Measurements from ENCODE around the gene CCDC61. TPM values are rescaled to one million over a fixed set of nuclear protein-coding genes. Genes with fewer than 3 reads are reported as not detected.

CCDC61 gene
- total RNA-seq, 1 donor from 2014 or later: 11.1 TPM

DNA sequence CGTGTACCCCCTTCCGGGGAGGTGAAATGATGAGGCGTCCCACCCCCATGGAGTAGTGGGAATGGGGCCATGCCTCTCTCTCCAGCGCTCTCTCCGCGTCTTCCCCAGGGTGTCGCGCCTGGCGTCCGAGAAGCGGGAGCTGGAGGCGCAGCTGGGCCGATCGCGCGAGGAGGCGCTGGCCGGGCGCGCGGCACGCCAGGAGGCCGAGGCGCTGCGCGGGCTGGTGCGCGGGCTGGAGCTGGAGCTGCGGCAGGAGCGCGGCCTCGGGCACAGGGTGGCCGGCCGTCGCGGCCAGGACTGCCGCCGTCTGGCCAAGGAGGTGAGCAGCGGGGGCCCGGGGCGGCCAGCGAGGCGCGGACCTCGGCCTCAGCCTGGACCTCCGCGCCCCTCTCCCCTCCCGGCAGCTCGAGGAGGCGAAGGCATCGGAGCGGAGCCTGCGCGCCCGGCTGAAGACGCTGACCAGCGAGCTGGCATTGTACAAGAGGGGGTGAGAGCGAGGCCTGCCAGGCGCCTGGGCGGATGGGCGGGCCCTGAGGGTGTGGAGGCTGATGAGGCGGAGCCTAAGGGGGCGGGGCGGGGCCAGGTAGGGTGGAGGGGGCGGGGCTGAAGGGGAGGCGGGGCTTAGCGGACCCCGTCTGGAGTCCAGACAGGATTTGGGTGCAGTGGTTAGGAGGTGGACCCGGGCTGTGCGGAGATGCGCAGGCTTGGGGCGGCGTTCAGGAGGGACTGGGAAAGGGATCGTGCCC, 19.8 kb downstream of the CCDC61 start:
- DNase-seq (ENCODE audit: low spot score) (peak; percentile 71), ATAC-seq (peak; percentile 66)

- DNase-seq (ENCODE audit: low spot score): no peak
Observed at GRCh38 chr19:46015687-46016425, 20.6 kb downstream of the CCDC61 start.

DNA sequence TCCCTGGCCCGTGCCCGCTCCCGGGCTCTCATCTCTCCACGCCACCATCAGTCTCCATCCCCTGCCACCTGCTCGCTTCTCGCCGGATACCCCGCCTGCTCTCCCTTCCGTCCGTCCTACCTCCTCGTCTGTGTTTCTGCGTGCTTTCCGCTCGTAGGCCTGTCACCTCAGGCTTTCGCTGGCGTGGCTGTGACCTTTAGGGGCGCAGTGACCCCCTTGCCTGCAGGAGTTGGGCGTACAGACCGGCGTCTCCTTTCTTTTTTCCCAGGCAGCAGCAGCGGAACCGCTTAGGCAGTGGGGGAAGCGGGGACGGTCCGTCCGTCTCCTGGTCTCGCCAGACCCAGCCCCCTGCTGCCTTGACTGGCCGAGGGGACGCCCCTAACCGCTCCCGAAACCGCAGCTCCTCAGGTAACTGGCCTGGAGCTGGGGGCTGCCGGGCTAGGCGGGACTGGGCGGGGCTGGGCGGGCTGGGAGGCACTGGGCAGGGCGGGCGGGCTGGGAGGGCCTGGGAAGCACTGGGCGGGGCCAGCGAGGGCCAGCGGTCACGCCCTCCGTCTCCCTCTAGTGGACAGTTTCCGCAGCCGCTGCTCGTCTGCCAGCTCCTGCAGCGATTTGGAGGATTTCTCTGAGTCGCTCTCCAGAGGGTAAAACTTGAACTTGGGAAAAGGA, 21.3 kb downstream of the CCDC61 start:
- ATAC-seq: peak; percentile 90

More at GRCh38 chr19:46015687-46016425, 20.6 kb downstream of the CCDC61 start:
- peak; percentile 12 for ATAC-seq

GRCh38 chr19:46017095-46017429, 21.8 kb downstream of the CCDC61 start:
- no peak for DNase-seq (ENCODE audit: low spot score)
- no peak for ATAC-seq

More for the DNA sequence above, 21.3 kb downstream of the CCDC61 start:
- peak; percentile 85 for DNase-seq (ENCODE audit: low spot score)

GRCh38 chr19:46017874-46018675, 22.8 kb downstream of the CCDC61 start:
- DNase-seq (ENCODE audit: low spot score): no peak
- no peak for ATAC-seq

GRCh38 chr19:46018729-46019251, 23.5 kb downstream of the CCDC61 start:
- no peak for DNase-seq (ENCODE audit: low spot score)
- no peak for ATAC-seq

DNA sequence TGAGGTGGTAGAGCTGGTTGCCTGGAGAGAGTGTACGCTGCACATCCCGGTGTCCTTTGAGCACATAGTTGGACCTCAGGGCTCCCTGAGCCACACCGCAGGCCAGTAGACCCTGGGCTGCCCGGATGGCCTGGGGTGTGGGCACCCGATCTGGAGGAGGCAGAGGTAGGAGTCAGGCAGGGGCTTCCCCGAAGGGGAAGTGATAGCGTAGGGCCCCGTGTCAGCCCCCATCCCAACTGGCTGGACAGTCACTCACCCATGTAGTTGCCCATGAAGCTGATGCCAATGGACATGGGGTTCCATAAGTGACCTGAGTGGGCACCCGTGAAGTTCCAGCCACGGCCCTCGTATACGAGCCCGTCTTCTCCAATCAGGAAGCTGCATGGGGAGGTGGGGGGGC, 24.0 kb downstream of the CCDC61 start:
- DNase-seq (ENCODE audit: low spot score) (no peak), ATAC-seq (no peak)

GRCh38 chr19:46020819-46021125, 25.5 kb downstream of the CCDC61 start:
- no peak for ATAC-seq
- DNase-seq (ENCODE audit: low spot score): no peak

DNA sequence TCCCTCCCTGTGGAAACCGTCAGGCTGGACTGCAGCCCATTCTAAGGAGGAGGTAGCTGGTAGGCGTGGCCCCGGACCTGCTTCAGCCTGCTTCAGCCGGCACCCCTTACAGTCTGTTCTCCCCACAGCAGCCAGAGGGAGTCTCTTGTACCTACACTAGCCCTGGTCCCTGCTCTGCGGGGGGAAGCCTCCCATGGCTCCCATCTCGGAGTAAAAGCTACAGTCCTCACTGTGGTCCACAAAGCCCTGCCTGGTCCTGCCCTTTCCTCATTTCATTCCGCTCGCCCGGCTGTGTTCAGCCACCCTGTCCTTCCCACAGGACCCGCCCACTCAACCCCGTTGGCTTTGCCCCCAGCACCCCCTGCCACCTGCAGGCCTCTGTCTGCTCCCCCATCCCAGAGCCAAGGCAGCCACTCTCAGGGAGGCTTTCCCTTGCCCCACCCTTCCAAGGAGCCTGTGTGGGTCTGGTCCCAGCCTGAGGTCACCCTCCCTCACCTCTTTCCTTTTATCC, 26.3 kb downstream of the CCDC61 start:
- no peak for DNase-seq (ENCODE audit: low spot score)
- no peak for ATAC-seq

DNA sequence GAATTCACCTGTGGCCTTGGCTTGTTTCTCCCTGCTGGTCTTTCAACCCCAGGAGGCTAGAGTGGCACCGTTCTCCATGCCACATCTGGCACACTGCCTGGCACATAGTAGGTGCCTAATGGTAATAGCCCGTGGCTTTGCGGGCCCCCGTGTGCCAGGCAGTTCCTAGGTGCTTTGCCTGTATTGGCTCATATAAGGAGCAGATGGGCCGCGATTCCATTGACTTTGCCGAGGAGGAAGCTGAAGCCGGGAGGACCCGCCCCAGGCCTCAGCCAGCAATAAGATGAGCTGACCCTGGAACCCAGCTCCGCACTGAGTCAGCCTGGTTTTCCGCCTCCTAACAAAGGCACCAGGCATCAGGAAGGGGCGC, 26.8 kb downstream of the CCDC61 start:
- ATAC-seq (no peak), DNase-seq (ENCODE audit: low spot score) (no peak)

DNA sequence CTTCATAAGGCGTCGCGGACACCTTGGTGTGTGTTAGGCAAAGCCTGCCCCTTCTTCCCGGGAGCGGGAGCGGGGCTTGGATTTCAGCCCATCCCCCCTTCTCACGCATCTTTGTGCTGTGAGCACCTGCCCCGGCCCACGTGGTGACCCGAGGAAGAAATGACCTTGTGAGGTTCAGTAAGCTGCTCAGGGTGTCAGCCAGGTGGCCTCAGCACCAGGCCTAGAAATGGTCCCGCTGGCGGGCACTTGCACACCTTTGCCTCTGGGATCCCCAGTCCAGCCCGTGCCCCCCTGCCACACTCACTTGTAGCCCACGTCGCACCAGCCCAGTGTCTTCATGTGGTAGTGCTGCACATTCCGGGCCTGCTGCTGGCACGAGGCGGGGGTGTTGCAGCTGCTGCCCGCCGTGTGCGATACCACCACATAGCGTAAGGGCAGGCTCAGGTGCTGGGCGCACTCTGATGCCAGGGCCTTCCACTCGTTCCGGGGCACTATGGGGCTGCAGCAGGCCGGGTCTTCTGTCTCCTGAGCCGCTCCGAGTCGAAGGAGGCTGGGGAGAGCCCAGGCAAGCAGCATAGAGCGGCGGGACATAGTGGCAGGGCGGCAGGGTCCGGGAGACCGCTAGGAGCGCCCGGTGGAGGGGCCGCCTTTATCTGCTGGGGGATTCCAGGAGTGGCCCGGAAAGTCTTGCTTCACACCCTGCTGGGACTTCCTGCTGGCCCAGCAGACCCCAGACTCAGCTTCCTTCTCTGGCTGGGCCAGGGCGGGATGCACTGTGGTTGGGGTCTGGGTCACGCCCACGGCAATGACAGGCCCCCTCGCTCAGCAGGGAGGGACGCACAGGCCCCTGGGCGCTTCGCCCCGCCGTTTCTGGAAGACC, 27.4 kb downstream of the CCDC61 start, which contains the start of gene PGLYRP1:
Gene PGLYRP1 (minus strand): TSS at position 623 of the 880 bp plus-strand sequence. CDS start 32 bp downstream, at position 591.
- ATAC-seq: no peak
- DNase-seq (ENCODE audit: low spot score): peak; percentile 45

DNA sequence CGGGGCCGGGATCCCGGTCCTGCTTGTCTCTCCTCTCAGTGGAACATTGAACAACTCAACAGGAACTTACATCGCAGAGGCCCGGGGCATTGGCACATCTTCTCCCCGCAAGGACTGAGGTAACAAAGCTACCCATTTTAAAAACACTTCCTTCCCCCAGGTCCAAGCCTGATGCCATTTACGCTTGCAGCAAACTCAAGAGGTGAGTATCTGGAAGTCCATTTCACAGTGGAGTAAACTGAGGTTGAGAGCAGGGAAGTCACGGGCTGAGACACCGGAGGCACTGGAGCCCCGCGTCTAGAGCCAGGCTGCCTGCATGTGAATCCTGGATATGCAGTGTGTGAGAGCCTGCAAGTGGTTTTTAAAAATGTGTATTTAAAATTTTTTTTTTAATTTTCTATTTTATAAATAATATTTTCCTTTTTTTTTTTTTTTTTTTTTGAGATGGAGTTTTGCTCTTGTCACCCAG, 28.1 kb downstream of the CCDC61 start:
- peak; percentile 44 for DNase-seq (ENCODE audit: low spot score)
- no peak for ATAC-seq

DNA sequence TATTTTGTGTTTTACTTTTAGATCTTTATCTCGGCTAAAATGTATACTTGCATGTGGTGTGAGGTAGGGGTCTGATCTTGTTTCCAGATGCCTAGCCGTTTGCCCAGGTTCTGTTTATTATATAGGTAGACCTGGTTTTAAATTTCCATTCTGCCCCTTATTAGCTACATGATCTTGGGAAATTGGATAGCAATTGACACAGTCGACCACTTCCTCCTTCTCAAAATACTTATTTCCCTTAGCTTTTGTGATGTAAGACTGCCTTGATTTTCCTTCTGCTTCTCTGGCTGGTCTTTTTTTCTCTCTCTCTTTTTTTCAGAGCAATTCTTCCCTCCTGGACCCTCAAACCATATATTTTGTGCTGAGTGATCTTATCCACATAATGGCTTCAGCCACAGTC, 30.6 kb downstream of the CCDC61 start:
- ATAC-seq: no peak
- peak; percentile 5 for DNase-seq (ENCODE audit: low spot score)

- ATAC-seq (no peak), DNase-seq (ENCODE audit: low spot score) (no peak)
Observed at GRCh38 chr19:46030812-46031550, 35.7 kb downstream of the CCDC61 start.

GRCh38 chr19:46031781-46032596, 36.7 kb downstream of the CCDC61 start:
- DNase-seq (ENCODE audit: low spot score): no peak
- ATAC-seq: no peak

DNA sequence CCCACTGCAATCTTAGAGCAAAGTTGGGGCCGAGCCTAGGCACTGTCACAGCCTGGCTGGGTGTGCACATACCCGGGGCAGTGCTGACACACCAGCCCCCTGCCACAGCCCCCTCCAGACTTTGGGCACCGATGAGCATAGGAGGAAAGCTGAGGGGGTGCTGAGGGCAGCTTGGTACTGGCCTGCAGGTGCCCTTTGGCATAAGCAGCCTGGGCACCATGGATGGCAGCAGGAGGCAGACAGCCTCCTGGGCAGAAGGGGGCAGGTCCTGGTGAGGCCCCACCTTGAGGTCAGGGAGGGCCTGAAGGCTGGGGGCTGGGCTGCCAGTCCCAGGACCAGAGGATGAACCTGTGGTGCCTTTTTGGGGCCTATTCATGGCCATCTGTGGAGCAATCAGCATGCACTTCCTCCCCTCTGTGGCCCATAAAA, 37.3 kb downstream of the CCDC61 start:
- ATAC-seq: no peak

DNA sequence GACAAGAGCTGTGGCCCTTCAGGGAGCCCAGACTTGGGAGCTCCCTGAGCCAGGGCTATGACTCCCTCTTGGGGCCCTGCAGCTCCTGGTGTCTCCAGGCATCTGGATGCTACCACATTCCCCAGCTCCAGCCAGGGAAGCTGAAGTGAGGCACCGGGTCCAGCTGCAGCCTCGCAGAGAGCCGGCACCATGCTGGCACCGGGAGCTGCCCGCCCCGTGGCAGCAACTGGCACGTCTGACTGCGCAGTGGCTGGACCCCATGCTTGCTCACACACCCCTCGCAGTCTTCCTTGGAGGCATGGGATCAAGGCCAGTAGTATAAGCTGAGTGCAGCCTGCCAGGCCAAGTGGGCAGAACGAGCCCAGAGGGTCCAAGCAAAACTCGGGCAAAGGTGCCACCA, 38.1 kb downstream of the CCDC61 start:
- ATAC-seq (no peak), DNase-seq (ENCODE audit: low spot score) (no peak)

More for the DNA sequence above, 37.3 kb downstream of the CCDC61 start:
- DNase-seq (ENCODE audit: low spot score): no peak

DNA sequence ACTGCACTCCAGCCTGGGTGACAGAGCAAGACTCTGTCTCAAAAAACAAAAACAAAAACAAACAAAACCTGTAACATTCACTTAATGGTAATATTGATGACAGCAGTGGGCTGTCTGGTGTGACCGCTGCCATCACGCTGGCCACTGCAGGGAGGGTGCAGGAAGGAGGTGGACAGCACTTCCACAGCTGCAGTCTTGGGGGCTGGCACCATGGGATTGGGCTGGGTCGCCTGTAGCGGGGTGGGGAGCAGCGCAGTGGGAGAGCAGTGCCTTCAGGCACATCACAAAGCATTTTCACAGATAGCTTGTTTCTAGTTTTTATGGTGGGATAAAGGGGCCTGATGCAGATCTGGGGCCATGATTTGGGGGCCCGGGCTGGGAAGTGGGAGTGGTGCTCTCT, 40.3 kb downstream of the CCDC61 start:
- DNase-seq (ENCODE audit: low spot score): no peak
- ATAC-seq: no peak
